ENCODE measurements around the gene MCCC2. TPM values are rescaled to one million over a fixed set of nuclear protein-coding genes. Genes with fewer than 3 reads are reported as not detected.
"Not testable (repeated sequence)": the region's sequence is repeated elsewhere in the genome, so short reads cannot be mapped to it uniquely, and the experiment has no call there.

MCCC2 gene
- total and polyA plus RNA-seq, 2 experiments from 2014 or later, result 18.6 to 34.2 TPM

GRCh38 chr5:71662381-71662780 is 75.2 kb downstream of the MCCC2 start:
- Histone ChIP-seq H3K9me2 (replicated peaks; ENCODE audit: insufficient read depth) (no peaks in the 10 kb centered on the region), H3K4me3 (no peak overlapping the region), H3K36me3 (replicated peaks; ENCODE audit: insufficient read depth, low read depth) (no peaks in the 10 kb centered on the region), H3K79me2 (no peaks in the 10 kb centered on the region), H3K27ac (no peak overlapping the region), H3K27me3 (no peaks in the 10 kb centered on the region), H3K4me2 (no peak overlapping the region), H3K9me3 (ENCODE audit: low read depth) (no peaks in the 10 kb centered on the region), H2AFZ (no peak overlapping the region), H4K20me1 (ENCODE audit: insufficient read depth, poor library complexity, severe bottlenecking) (no peaks in the 10 kb centered on the region), H3K4me1 (ENCODE audit: insufficient read depth) (no peaks in the 10 kb centered on the region)
- WGBS (ENCODE audit: low lambda C conversion rate, missing lambda C conversion rate), result 99% methylated on average over 11 of the region's 11 CpGs
- DNase-seq (ENCODE audit: low spot score), result no peak
- TF ChIP-seq EZH2 (IDR thresholded peaks at IDR 0.05; ENCODE audit: borderline replicate concordance) (no peak), EZH2phosphoT487 (IDR thresholded peaks at IDR 0.05; ENCODE audit: low read depth, severe bottlenecking, unreplicated experiment) (no peak)
- TF ChIP-seq, protein P1, sequence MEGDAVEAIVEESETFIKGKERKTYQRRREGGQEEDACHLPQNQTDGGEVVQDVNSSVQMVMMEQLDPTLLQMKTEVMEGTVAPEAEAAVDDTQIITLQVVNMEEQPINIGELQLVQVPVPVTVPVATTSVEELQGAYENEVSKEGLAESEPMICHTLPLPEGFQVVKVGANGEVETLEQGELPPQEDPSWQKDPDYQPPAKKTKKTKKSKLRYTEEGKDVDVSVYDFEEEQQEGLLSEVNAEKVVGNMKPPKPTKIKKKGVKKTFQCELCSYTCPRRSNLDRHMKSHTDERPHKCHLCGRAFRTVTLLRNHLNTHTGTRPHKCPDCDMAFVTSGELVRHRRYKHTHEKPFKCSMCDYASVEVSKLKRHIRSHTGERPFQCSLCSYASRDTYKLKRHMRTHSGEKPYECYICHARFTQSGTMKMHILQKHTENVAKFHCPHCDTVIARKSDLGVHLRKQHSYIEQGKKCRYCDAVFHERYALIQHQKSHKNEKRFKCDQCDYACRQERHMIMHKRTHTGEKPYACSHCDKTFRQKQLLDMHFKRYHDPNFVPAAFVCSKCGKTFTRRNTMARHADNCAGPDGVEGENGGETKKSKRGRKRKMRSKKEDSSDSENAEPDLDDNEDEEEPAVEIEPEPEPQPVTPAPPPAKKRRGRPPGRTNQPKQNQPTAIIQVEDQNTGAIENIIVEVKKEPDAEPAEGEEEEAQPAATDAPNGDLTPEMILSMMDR (IDR thresholded peaks at IDR 0.05; ENCODE audit: poor library complexity), result no peak

DNA sequence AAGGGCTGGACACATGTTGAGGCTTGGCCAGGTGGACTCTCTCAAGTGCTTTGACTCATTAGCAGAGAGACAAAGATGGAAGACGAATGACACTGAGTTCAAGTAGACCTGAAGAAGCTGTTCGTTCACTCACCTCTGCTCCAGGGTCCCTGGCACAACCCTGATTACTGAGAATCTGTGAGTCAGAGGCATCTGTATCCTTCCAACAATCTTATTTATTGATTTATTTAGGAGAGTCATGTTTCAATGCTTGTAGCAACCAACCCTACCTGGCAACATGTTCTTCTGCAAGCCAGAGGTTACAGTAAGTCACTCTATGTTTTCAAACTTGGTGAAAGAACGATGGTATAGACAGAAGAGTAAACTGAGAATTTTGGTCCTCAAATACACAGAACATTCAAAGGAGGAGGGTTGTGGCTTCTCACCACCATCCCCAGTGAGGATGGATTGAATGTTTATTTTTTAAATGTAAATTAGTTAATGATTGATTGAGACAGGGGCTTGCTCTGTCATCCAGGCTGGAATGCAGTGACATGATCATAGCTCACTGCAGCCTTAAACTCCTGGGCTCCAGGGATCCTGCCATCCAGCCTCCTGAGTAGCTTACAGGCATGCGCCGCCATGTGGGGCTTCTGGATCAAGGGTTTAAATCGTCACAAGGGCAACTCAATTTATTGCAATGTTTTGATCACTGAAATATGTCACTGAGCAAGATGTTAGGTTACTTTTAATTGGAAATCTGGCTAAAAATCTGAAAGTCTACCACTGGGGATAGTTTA is 76.2 kb downstream of the MCCC2 start:
- no peaks in the 10 kb centered on the region for H3K79me2 ChIP-seq
- H3K27me3 ChIP-seq, result no peaks in the 10 kb centered on the region
- no peaks in the 10 kb centered on the region for H3K9me3 ChIP-seq (ENCODE audit: low read depth)
- TF ChIP-seq EZH2 (IDR thresholded peaks at IDR 0.05; ENCODE audit: borderline replicate concordance) (no peak), EZH2phosphoT487 (IDR thresholded peaks at IDR 0.05; ENCODE audit: low read depth, severe bottlenecking, unreplicated experiment) (no peak)
- TF ChIP-seq, protein P1 (IDR thresholded peaks at IDR 0.05; ENCODE audit: poor library complexity), result no peak
- WGBS (ENCODE audit: low lambda C conversion rate, missing lambda C conversion rate), result 91% methylated on average over 6 of the region's 6 CpGs
- no peaks in the 10 kb centered on the region for H3K4me1 ChIP-seq (ENCODE audit: insufficient read depth)
- H3K4me3 ChIP-seq, result no peak overlapping the region
- no peak overlapping the region for H3K27ac ChIP-seq
- no peak overlapping the region for H2AFZ ChIP-seq
- H3K9me2 ChIP-seq (replicated peaks; ENCODE audit: insufficient read depth), result no peaks in the 10 kb centered on the region
- DNase-seq (ENCODE audit: low spot score), result no peak
- H3K36me3 ChIP-seq (replicated peaks; ENCODE audit: insufficient read depth, low read depth), result no peaks in the 10 kb centered on the region
- H3K4me2 ChIP-seq, result no peak overlapping the region
- H4K20me1 ChIP-seq (ENCODE audit: insufficient read depth, poor library complexity, severe bottlenecking), result no peaks in the 10 kb centered on the region

DNA sequence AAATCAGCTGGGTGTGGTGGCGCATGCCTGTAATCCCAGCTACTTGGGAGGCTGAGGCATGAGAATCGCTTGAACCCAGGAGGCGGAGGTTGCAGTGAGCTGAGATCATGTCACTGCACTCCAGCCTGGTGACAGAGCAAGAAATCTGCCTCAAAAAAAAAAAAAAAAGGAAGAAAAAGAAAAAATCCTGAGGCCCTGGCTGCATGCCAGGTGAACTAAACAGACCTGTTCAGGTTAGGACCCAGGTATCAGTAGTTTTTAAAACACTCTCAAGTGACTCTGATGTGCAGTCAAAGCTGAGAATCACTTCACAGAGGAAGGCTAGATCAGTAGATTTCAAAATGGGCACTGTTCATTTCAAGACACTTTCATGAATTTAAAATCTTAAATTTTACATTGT is 77.5 kb downstream of the MCCC2 start:
- H3K79me2 ChIP-seq; H3K9me3 ChIP-seq (ENCODE audit: low read depth); H2AFZ ChIP-seq; H3K4me1 ChIP-seq (ENCODE audit: insufficient read depth); H3K27me3 ChIP-seq; H3K4me3 ChIP-seq; H4K20me1 ChIP-seq (ENCODE audit: insufficient read depth, poor library complexity, severe bottlenecking); H3K9me2 ChIP-seq (replicated peaks; ENCODE audit: insufficient read depth); H3K36me3 ChIP-seq (replicated peaks; ENCODE audit: insufficient read depth, low read depth); DNase-seq (ENCODE audit: low spot score); H3K4me2 ChIP-seq; H3K27ac ChIP-seq: not testable (repeated sequence)
- 100% methylated on average over 3 of the region's 3 CpGs for WGBS (ENCODE audit: low lambda C conversion rate, missing lambda C conversion rate)

DNA sequence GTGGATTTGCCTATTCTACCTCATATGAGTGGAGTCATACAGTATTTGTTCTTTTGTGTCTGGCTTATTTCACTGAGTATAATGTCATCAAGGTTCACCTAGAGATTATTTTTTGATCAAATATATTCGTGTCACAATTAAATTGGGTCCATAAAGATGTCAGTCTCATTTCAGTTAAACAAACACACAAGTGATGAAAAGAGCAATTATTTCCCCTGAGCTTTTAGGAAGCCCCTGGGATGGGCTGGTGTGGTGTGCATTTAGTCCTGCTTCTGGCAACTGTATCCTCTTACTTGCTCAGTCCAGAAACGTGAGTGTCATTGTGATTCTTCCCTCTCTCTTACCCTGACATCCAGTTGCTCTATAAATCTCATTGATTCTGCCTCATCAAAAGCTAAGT is 79.2 kb downstream of the MCCC2 start:
- 54% methylated on average over 2 of the region's 2 CpGs for WGBS (ENCODE audit: low lambda C conversion rate, missing lambda C conversion rate)
- TF ChIP-seq, protein P1 (IDR thresholded peaks at IDR 0.05; ENCODE audit: poor library complexity), result no peak
- TF ChIP-seq EZH2phosphoT487 (IDR thresholded peaks at IDR 0.05; ENCODE audit: low read depth, severe bottlenecking, unreplicated experiment), result no peak
- no peak for TF ChIP-seq EZH2 (IDR thresholded peaks at IDR 0.05; ENCODE audit: borderline replicate concordance)
- DNase-seq (ENCODE audit: low spot score), result no peak
- H3K9me3 ChIP-seq (ENCODE audit: low read depth), result no peaks in the 10 kb centered on the region
- no peaks in the 10 kb centered on the region for H3K79me2 ChIP-seq
- H3K4me1 ChIP-seq (ENCODE audit: insufficient read depth), result no peaks in the 10 kb centered on the region
- no peak overlapping the region for H2AFZ ChIP-seq
- no peaks in the 10 kb centered on the region for H3K36me3 ChIP-seq (replicated peaks; ENCODE audit: insufficient read depth, low read depth)
- no peaks in the 10 kb centered on the region for H3K27me3 ChIP-seq
- no peak overlapping the region for H3K27ac ChIP-seq
- H3K4me3 ChIP-seq, result no peak overlapping the region
- H4K20me1 ChIP-seq (ENCODE audit: insufficient read depth, poor library complexity, severe bottlenecking), result no peaks in the 10 kb centered on the region
- H3K9me2 ChIP-seq (replicated peaks; ENCODE audit: insufficient read depth), result no peaks in the 10 kb centered on the region
- H3K4me2 ChIP-seq, result no peak overlapping the region

Measured in hepatocyte (in vitro differentiated cells).